Ovary (tissue), 3 donors: Measurements from ENCODE around the gene CLEC17A.
"Not testable (repeated sequence)": the region's sequence is repeated elsewhere in the genome, so short reads cannot be mapped to it uniquely, and the experiment has no call there.

Experiments
- EP300 ChIP-seq: sonication (generic); formaldehyde crosslinking; IDR thresholded peaks from one replicate; pipeline ENCODE4 v1.6.1; 2017; ENCODE audit warnings: antibody characterized with exemption
- TF ChIP-seq, protein P1 (sequence below), 3 donors: fragments of 450-650 bp in 2 of 3; fragments of 200-600 bp in 1 of 3; IDR thresholded peaks; one replicate each; pipeline versions ENCODE4 v1.5.1 to v1.8.0; 2016 to 2022; ENCODE audit warnings: antibody characterized with exemption in 3 of 3, mild to moderate bottlenecking in 1 of 3
- donor health status: DM: no; HTN: no; CAD: no.

GRCh38 chr19:14541979-14542378 lies 40.9 kb upstream of the CLEC17A start:
- TF ChIP-seq, protein P1, sequence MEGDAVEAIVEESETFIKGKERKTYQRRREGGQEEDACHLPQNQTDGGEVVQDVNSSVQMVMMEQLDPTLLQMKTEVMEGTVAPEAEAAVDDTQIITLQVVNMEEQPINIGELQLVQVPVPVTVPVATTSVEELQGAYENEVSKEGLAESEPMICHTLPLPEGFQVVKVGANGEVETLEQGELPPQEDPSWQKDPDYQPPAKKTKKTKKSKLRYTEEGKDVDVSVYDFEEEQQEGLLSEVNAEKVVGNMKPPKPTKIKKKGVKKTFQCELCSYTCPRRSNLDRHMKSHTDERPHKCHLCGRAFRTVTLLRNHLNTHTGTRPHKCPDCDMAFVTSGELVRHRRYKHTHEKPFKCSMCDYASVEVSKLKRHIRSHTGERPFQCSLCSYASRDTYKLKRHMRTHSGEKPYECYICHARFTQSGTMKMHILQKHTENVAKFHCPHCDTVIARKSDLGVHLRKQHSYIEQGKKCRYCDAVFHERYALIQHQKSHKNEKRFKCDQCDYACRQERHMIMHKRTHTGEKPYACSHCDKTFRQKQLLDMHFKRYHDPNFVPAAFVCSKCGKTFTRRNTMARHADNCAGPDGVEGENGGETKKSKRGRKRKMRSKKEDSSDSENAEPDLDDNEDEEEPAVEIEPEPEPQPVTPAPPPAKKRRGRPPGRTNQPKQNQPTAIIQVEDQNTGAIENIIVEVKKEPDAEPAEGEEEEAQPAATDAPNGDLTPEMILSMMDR (IDR thresholded peaks at IDR 0.05): not testable (repeated sequence)
- TF ChIP-seq EP300: not testable (repeated sequence)
